Smooth muscle cell (in vitro differentiated cells): Measurements from ENCODE around the gene WNT5A. TPM values are rescaled to one million over a fixed set of nuclear protein-coding genes. Genes with fewer than 3 reads are reported as not detected.
A peak's percentile ranks its signal among the peaks of the same experiment; 100 is the strongest.

Experiments used
- DNase-seq: peaks from one replicate; lab custom pipeline; 2025; ENCODE audit not compliant: unreplicated experiment; lab: John Stamatoyannopoulos, UW
- H2AFZ ChIP-seq: fragments of 200-600 bp; sonication (generic); 2 replicates; pipeline ENCODE4 v1.6.0; 2016; ENCODE audit warnings: antibody characterized with exemption, low read depth, mild to moderate bottlenecking
- H3F3A ChIP-seq: fragments of 200-600 bp; sonication (generic); 2 replicates; pipeline ENCODE4 v1.6.0; 2017; ENCODE audit warnings: antibody characterized with exemption, low read depth
- H3K27ac ChIP-seq: fragments of 200-600 bp; sonication (generic); 2 replicates; pipeline ENCODE4 v1.5.1; 2016; ENCODE audit warnings: low read depth, mild to moderate bottlenecking
- H3K27me3 ChIP-seq: fragments of 200-600 bp; sonication (generic); 2 replicates; pipeline ENCODE4 v1.6.1; 2016; ENCODE audit warnings: low read depth, mild to moderate bottlenecking
- H3K36me3 ChIP-seq: fragments of 200-600 bp; sonication (generic); 2 replicates; pipeline ENCODE4 v1.5.1; 2016; ENCODE audit warnings: low read depth
- H3K4me1 ChIP-seq: fragments of 200-600 bp; sonication (generic); 2 replicates; pipeline ENCODE4 v1.5.1; 2016; ENCODE audit warnings: low read depth
- H3K4me2 ChIP-seq: fragments of 200-600 bp; sonication (generic); 2 replicates; pipeline ENCODE4 v1.6.0; 2016; ENCODE audit warnings: mild to moderate bottlenecking
- H3K4me3 ChIP-seq: fragments of 200-600 bp; sonication (generic); 2 replicates; pipeline ENCODE4 v1.5.1; 2016; ENCODE audit warnings: mild to moderate bottlenecking
- H3K79me2 ChIP-seq: fragments of 200-600 bp; sonication (generic); 2 replicates; pipeline ENCODE4 v1.6.0; 2016; ENCODE audit warnings: low read depth, mild to moderate bottlenecking
- H3K9ac ChIP-seq: fragments of 200-600 bp; sonication (generic); 2 replicates; pipeline ENCODE4 v1.6.0; 2016; ENCODE audit warnings: low read depth
- H3K9me3 ChIP-seq: fragments of 200-600 bp; sonication (generic); replicated peaks from 2 replicates; pipeline ENCODE4 v1.5.1; 2016; ENCODE audit warnings: low read depth
- H4K20me1 ChIP-seq: fragments of 200-600 bp; sonication (generic); 2 replicates; pipeline ENCODE4 v1.6.0; 2016; ENCODE audit warnings: low read depth
- WGBS: methylation state at CpG from one replicate; pipeline ENCODE4 v1.1.7; 2016; ENCODE audit warnings: low lambda C conversion rate; 5-methylcytosine and 5-hydroxymethylcytosine counted together
- polyA plus RNA-seq: library from polyadenylated mRNA; unstranded; fragments of >200 nt; fragmentation: Nextera tagmentation; extraction: Ambion mirVana; gene quantifications from 2 replicates; pipeline ENCODE4 v1.2.1, GENCODE V29; 2016
- total RNA-seq: library from RNA; depleted of rRNA; stranded (reverse); fragments of >200 nt; gene quantifications from 2 replicates; pipeline ENCODE4 v1.2.3, GENCODE V29; 2014
- TF ChIP-seq, protein P1 (sequence below): fragments of 200-600 bp; sonication (generic); IDR thresholded peaks from 2 replicates; pipeline ENCODE4 v1.5.1; 2017; ENCODE audit warnings: borderline replicate concordance, mild to moderate bottlenecking, antibody characterized with exemption; ENCODE audit not compliant: insufficient read depth, poor library complexity, severe bottlenecking

Gene WNT5A
- 54.8 and 81.8 TPM in 2 replicates for total RNA-seq
- polyA plus RNA-seq = 12.0 and 20.8 TPM in 2 replicates

DNA sequence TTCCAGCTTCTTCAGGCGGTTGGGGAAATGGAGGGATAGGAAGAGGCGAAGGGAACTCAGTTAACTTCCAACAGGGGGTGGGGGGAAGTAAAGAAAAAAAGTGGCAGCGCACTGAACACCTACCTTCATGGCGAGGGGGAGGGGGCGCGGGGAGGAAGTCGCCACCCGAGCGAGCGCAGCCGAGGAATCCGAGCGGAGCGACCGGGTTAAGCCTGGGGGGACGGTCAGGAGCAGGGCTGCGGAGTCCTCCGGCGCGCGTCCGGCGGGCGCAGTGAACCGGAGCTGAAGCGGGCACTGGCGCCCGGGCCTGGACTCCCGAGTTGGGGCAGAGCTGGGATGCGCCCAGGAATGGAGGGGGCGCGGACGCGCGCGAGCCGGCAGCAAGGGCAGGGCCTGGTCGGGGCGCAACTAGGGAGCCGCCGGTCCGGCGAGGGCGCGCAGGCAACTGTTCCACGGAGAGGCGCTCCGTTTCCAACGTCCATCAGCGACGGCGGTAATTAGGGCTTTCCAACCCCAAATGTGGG lies at the start of gene WNT5A:
Gene WNT5A, minus strand, starts transcription at position 450 of the 524 bp plus-strand sequence. Its CDS starts 321 bp downstream, at position 129.
- peak; percentile 46 for DNase-seq
- TF ChIP-seq, protein P1, sequence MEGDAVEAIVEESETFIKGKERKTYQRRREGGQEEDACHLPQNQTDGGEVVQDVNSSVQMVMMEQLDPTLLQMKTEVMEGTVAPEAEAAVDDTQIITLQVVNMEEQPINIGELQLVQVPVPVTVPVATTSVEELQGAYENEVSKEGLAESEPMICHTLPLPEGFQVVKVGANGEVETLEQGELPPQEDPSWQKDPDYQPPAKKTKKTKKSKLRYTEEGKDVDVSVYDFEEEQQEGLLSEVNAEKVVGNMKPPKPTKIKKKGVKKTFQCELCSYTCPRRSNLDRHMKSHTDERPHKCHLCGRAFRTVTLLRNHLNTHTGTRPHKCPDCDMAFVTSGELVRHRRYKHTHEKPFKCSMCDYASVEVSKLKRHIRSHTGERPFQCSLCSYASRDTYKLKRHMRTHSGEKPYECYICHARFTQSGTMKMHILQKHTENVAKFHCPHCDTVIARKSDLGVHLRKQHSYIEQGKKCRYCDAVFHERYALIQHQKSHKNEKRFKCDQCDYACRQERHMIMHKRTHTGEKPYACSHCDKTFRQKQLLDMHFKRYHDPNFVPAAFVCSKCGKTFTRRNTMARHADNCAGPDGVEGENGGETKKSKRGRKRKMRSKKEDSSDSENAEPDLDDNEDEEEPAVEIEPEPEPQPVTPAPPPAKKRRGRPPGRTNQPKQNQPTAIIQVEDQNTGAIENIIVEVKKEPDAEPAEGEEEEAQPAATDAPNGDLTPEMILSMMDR = no peak
- peaks cover 25% of the 10 kb centered on the region for H3K4me1 ChIP-seq
- peak within 1 kb of the TSS; percentile 92 for H2AFZ ChIP-seq
- H4K20me1 ChIP-seq = no peaks in the 10 kb centered on the region
- peak within 1 kb of the TSS; percentile 86 for H3K4me3 ChIP-seq
- peak within 1 kb of the TSS; percentile 93 for H3K4me2 ChIP-seq
- H3F3A ChIP-seq = peaks cover 12% of the 10 kb centered on the region
- peaks cover 31% of the 10 kb centered on the region for H3K79me2 ChIP-seq
- no peaks in the 10 kb centered on the region for H3K9me3 ChIP-seq
- H3K9ac ChIP-seq = peak within 1 kb of the TSS; percentile 61
- 1% methylated on average over 50 of the region's 52 CpGs for WGBS
- no peaks in the 10 kb centered on the region for H3K27me3 ChIP-seq
- no peaks in the 10 kb centered on the region for H3K36me3 ChIP-seq
- peak within 1 kb of the TSS; percentile 86 for H3K27ac ChIP-seq

DNA sequence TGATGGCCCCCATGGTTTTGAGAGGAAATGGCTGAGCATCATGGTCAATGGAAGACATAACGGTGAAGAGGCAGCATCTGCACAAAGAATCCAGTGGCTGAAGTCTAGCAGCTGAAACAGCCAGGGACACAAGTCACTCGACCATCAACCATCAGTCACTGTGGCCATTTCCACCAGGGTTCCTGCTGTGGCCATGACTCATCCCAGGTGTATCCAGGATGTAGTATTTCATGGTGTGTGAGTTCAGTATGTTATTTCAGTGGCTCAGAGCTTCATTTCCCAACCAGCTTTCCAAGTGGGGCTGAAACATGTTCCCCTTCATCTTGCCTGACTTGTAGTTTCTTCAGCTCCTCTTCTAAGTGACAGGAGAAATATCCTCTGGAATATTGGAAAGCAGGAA lies 47.8 kb upstream of the WNT5A start:
- Histone ChIP-seq H3K4me1 (peaks cover 9% of the 10 kb centered on the region), H3K9me3 (no peaks in the 10 kb centered on the region), H3K9ac (no peak overlapping the region), H3K36me3 (no peaks in the 10 kb centered on the region), H3K4me2 (no peak overlapping the region), H3K27ac (no peak overlapping the region), H4K20me1 (no peaks in the 10 kb centered on the region), H2AFZ (no peak overlapping the region), H3F3A (no peaks in the 10 kb centered on the region), H3K79me2 (no peaks in the 10 kb centered on the region), H3K27me3 (no peaks in the 10 kb centered on the region), H3K4me3 (no peak overlapping the region)
- WGBS = 76% methylated on average over 2 of the region's 2 CpGs
- DNase-seq = no peak
- TF ChIP-seq, protein P1 = no peak

DNA sequence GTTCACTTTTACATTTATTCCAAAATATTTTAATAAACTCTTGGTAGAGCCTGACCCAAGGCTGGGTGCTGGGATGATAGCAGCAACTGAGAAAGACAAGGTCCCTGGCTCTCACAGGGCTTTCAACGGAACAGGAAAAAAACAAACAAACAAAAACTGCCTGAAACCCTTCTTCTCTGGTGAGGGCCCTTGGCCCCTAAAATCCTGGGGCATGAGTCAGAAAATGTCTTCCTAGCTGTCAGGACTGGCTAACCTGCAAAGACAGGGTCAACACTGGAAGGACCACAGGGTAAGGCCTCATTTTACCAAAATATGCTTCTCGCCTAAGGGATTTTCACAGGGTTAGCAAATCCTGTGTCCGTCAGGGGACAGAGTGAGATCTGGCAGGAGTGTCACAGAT lies 45.7 kb upstream of the WNT5A start:
- TF ChIP-seq, protein P1 = no peak
- no peak overlapping the region for H3K27ac ChIP-seq

DNA sequence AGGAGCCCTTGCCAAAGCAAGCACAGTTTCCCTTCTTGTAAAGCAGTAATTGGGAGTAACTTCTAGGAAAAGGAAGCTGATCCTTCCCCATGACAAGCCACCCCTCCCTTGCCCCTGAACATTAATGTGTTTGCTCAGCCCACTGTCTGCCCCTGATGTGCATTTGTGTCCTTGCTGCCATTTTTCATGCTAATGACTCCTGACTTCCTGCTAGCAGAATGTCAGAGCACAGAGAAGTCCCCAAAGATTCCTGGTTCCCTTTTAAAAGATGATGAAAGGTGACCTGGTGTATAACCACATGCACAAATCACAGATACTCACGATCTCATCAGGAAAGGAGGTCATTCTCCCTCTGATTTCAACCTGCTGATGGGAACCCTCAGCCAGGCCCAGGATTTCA lies 44.2 kb upstream of the WNT5A start:
- H4K20me1 ChIP-seq = no peaks in the 10 kb centered on the region
- H3K4me2 ChIP-seq = no peak overlapping the region
- H3K27me3 ChIP-seq = no peaks in the 10 kb centered on the region
- H3K27ac ChIP-seq = no peak overlapping the region
- no peaks in the 10 kb centered on the region for H3F3A ChIP-seq
- no peaks in the 10 kb centered on the region for H3K79me2 ChIP-seq
- DNase-seq = no peak
- TF ChIP-seq, protein P1 = no peak
- H3K4me3 ChIP-seq = no peak overlapping the region
- no peaks in the 10 kb centered on the region for H3K4me1 ChIP-seq
- H3K9me3 ChIP-seq = no peaks in the 10 kb centered on the region
- 84% methylated on average over 1 of the region's 1 CpG for WGBS
- H2AFZ ChIP-seq = no peak overlapping the region
- H3K9ac ChIP-seq = no peak overlapping the region
- H3K36me3 ChIP-seq = no peaks in the 10 kb centered on the region

More for the DNA sequence above, 45.7 kb upstream of the WNT5A start:
- no peaks in the 10 kb centered on the region for H4K20me1 ChIP-seq
- H3K4me2 ChIP-seq = no peak overlapping the region
- H3K4me3 ChIP-seq = no peak overlapping the region
- H3K9ac ChIP-seq = no peak overlapping the region
- no peaks in the 10 kb centered on the region for H3K36me3 ChIP-seq
- H3K9me3 ChIP-seq = no peaks in the 10 kb centered on the region
- no peaks in the 10 kb centered on the region for H3K79me2 ChIP-seq
- H2AFZ ChIP-seq = no peak overlapping the region
- no peaks in the 10 kb centered on the region for H3F3A ChIP-seq
- WGBS = 78% methylated on average over 3 of the region's 3 CpGs
- no peak for DNase-seq
- no peaks in the 10 kb centered on the region for H3K27me3 ChIP-seq
- H3K4me1 ChIP-seq = peaks cover 5% of the 10 kb centered on the region
